ENCODE data around the gene ASTN2. TPM values are rescaled to one million over a fixed set of nuclear protein-coding genes. Genes with fewer than 3 reads are reported as not detected.

ASTN2 gene
- total RNA-seq, 4 donors from 2014 or later = 0.94 to 5.6 (median 3.7) TPM

DNA sequence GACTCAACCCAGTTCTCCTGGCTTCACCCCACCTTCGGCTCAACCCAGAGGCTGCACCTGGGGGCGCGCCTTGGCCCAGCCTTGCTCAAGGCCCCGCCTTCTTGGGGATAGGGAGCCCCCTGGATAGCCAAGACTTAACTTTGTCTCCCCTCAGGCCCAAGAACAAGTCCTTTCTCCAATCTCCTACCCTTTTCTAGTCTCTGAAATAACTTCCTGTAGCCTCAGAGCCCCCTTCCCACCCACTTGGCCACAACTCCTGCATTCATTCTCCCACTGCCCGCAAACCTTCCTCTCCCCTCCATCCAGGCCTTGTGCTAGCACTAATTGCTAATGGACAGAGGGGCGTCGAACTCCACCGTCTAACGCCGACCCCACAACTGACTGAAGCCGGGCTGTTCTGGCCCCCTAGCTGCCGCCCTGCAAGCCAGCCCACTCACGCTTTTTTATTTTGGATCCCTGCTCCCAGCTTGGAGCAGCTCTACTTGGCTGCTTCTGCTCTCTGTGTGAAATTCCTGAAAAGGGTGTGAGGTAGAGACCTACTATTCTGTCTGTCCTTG lies 579 bp upstream of the ASTN2 start:
- no peak overlapping the region for H3K4me3 ChIP-seq (replicated peaks in 1 of 3)
- H3K4me1 ChIP-seq = peaks cover 4 to 21% of the 10 kb centered on the region in 2 donors
- H3K36me3 ChIP-seq = no peaks in the 10 kb centered on the region
- no peaks in the 10 kb centered on the region for H3K9me3 ChIP-seq
- H3K27ac ChIP-seq = no peak overlapping the region
- intact Hi-C loops (cut with DNase I) = no loop called here
- WGBS, 2 donors = 4% methylated on average over 13 of the region's 13 CpGs
- DNase-seq = no peak
- H3K27me3 ChIP-seq = peaks cover 7% of the 10 kb centered on the region
- TF ChIP-seq, protein P1, sequence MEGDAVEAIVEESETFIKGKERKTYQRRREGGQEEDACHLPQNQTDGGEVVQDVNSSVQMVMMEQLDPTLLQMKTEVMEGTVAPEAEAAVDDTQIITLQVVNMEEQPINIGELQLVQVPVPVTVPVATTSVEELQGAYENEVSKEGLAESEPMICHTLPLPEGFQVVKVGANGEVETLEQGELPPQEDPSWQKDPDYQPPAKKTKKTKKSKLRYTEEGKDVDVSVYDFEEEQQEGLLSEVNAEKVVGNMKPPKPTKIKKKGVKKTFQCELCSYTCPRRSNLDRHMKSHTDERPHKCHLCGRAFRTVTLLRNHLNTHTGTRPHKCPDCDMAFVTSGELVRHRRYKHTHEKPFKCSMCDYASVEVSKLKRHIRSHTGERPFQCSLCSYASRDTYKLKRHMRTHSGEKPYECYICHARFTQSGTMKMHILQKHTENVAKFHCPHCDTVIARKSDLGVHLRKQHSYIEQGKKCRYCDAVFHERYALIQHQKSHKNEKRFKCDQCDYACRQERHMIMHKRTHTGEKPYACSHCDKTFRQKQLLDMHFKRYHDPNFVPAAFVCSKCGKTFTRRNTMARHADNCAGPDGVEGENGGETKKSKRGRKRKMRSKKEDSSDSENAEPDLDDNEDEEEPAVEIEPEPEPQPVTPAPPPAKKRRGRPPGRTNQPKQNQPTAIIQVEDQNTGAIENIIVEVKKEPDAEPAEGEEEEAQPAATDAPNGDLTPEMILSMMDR (IDR thresholded peaks at IDR 0.05) = no peak
- TF ChIP-seq POLR2A (IDR thresholded peaks at IDR 0.05) = no peak

DNA sequence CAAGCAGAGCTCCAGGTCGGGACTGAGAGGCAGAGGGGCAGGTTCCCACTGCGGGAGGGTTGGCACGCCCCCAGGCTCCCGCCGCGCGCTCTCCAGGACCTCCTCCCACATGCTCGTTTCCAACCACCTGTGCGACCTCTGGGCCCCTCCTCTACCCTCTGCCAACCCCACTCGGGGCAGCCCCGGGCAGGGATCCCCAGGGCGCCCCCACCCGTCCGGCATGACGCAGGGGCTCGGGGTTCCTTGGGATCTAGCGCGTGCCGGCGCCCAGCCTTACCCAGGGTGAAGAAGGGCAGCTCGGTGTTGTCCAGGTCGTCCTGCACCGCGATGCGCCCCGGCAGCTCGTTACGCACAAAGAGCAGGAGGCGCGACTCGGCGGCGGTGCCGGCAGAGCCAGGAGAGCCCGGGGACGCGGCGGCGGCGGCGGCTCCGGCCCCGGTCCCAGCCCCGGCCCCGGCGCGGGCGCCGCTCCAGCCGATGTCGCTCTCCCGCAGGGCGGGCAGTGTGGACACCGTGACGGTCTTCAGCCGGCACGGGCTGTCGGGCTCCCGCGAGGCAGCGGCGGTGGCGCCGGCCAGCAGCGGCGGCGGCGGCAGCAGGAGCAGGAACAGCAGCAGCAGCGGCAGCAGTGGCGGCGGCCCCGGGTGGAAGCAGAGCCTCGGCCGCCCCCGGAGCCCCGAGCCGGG lies 494 bp downstream of the ASTN2 start:
- WGBS, 2 donors = 5% methylated on average over 10 of the region's 77 CpGs; no CpG with 5 or more reads in 1 of the 2 donors
- intact Hi-C loops (cut with DNase I) = no loop called here

DNA sequence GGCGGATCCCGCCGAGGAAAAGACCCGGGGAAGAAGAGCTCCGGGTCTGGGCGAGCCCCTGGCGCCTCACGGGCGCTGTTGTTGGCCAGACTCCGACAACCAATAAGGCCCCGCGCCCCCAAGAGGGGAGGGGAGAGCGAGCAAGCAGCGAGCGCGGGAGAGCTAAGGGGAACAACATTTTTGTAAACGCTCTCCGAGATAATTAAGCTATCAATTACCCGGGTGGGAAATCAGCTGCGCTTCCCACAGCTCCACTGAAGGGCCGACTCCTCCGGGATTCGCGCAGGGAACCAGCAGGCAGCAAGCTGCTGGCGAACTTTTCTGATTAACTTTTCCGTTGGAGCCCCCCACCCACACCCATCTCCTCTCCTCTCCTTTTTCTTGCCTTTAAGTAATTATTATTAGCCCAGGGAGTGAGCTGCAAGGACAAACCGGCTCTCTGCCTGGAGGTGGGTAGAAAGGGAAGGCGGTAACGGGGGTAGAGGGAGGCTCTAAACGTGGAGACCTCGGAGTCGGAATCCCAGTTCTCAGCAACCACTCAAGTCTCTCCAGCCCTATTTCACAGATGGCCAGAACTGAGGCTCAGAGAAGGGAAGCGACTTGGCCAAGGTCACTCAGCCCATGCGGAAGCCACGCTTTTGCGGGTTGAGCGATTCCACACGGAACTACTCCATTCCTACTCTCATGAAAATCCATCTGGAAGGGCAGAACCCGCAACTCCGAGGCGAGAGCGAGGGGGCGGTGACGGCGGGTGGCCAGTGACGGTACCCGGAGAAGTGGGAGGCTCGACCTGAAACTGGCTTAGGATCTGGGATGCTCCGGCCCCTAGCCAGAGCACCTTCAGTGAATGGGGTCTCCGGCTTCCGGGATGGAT lies 1.3 kb downstream of the ASTN2 start:
- peaks cover 4 to 21% of the 10 kb centered on the region in 2 donors for H3K4me1 ChIP-seq
- no peaks in the 10 kb centered on the region for H3K9me3 ChIP-seq
- DNase-seq = no peak
- peaks cover 7% of the 10 kb centered on the region for H3K27me3 ChIP-seq
- TF ChIP-seq POLR2A (IDR thresholded peaks at IDR 0.05) = no peak
- TF ChIP-seq, protein P1 (IDR thresholded peaks at IDR 0.05) = no peak
- H3K36me3 ChIP-seq = no peaks in the 10 kb centered on the region
- intact Hi-C loops (cut with DNase I) = no loop called here
- 2 to 3% methylated on average over 35 to 46 of the region's 51 CpGs for WGBS, 2 donors
- no peak overlapping the region for H3K27ac ChIP-seq
- H3K4me3 ChIP-seq (replicated peaks in 1 of 3) = peak overlapping the region in 1 of 3 donors; percentile 10

More for the DNA sequence above, 494 bp downstream of the ASTN2 start:
- DNase-seq = peak; percentile 27 to 47
- peaks cover 7% of the 10 kb centered on the region for H3K27me3 ChIP-seq
- H3K27ac ChIP-seq = no peak overlapping the region
- H3K9me3 ChIP-seq = no peaks in the 10 kb centered on the region
- no peaks in the 10 kb centered on the region for H3K36me3 ChIP-seq
- TF ChIP-seq POLR2A (IDR thresholded peaks at IDR 0.05) = no peak
- TF ChIP-seq, protein P1 (IDR thresholded peaks at IDR 0.05) = no peak
- peaks cover 4 to 21% of the 10 kb centered on the region in 2 donors for H3K4me1 ChIP-seq
- peak overlapping the region in 1 of 3 donors; percentile 10 for H3K4me3 ChIP-seq (replicated peaks in 1 of 3)

DNA sequence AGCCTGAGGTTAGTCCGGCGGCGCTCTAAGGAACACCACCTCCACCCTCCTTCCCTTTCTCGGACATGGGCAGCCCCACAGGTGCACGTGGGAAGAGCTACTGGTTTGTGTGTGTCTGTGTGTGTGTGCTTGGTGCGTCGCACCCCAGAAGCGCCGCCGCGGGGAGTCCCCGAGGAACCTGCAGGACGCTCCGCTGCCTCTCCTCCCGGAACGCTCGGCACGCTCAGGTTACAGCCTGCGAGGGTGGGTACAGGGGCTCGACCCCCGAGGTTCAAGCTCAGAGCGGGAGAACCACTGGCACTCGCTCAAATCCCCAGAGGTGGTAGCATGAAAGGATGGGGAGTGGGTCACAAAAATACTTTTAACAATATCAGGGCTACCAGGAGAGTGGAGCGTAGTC lies 2.0 kb downstream of the ASTN2 start:
- Histone ChIP-seq H3K9me3 (no peaks in the 10 kb centered on the region), H3K4me1 (peaks cover 4 to 21% of the 10 kb centered on the region in 2 donors), H3K27ac (no peak overlapping the region), H3K36me3 (no peaks in the 10 kb centered on the region), H3K4me3 (replicated peaks in 1 of 3) (no peak overlapping the region), H3K27me3 (peaks cover 7% of the 10 kb centered on the region)
- TF ChIP-seq, protein P1 (IDR thresholded peaks at IDR 0.05) = no peak
- no peak for TF ChIP-seq POLR2A (IDR thresholded peaks at IDR 0.05)
- DNase-seq = no peak
- 4 to 11% methylated on average over 9 to 23 of the region's 24 CpGs for WGBS, 2 donors
- intact Hi-C loops (cut with DNase I) = no loop called here

Measured in thyroid gland (tissue), 4 donors.